Measurements from ENCODE around the gene CLCN6.

DNA sequence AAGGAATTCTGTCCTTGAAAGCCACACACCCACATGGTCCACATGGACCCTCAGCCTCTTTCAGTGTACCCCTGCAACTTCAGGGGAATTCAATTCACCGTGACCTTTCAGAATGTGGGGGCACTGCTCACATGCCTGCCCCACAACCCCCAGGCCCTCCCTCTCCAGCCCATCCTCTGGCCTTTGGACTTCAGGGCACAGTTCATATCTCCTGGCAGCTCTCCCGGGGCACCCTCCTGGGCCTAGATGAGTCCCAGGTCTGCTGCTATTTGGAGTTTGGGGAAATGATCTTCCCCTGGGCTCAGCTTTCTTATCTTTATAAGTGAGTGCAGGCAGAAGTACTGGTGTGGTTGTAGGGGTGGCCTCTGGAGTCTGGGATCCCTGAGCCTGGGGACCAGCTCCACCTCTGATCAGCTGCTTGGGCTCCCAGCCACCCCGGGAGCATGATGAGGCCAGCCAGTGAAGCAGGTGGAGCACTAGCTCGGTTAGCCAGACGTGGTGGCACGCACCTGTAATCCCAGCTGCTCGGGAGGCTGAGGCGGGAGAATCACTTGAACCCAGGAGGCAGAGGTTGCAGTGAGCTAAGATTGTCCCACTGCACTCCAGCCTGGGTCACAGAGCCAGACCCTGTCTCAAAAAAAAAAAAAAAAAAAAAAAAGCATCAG, 28.2 kb upstream of the CLCN6 start:
- no peak for TF ChIP-seq EZH2 (IDR thresholded peaks at IDR 0.05; ENCODE audit: borderline replicate concordance, low read length)
- TF ChIP-seq, protein P1, sequence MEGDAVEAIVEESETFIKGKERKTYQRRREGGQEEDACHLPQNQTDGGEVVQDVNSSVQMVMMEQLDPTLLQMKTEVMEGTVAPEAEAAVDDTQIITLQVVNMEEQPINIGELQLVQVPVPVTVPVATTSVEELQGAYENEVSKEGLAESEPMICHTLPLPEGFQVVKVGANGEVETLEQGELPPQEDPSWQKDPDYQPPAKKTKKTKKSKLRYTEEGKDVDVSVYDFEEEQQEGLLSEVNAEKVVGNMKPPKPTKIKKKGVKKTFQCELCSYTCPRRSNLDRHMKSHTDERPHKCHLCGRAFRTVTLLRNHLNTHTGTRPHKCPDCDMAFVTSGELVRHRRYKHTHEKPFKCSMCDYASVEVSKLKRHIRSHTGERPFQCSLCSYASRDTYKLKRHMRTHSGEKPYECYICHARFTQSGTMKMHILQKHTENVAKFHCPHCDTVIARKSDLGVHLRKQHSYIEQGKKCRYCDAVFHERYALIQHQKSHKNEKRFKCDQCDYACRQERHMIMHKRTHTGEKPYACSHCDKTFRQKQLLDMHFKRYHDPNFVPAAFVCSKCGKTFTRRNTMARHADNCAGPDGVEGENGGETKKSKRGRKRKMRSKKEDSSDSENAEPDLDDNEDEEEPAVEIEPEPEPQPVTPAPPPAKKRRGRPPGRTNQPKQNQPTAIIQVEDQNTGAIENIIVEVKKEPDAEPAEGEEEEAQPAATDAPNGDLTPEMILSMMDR (conservative IDR thresholded peaks at IDR 0.05 in 1 of 2, IDR thresholded peaks at IDR 0.05 in 1 of 2; ENCODE audit: extremely low read depth in 1 of 2, insufficient read depth in 1 of 2, low read depth in 1 of 2, low read length in 2 of 2) = no peak
